CD4-positive, alpha-beta T cell treated with Interleukin-17A for 4 hours (primary cell): ENCODE data around the gene SKI.
"Not testable (repeated sequence)": the region's sequence is repeated elsewhere in the genome, so short reads cannot be mapped to it uniquely, and the experiment has no call there.

Experiments
- DNase-seq: peaks from one replicate; pipeline ENCODE4 v3.0.0-alpha.2; 2020; ENCODE audit warnings: mixed read lengths

The SKI gene

GRCh38 chr1:2279817-2280216 lies 51.7 kb downstream of the SKI start:
- no peak for DNase-seq

- DNase-seq, result no peak
Measured at GRCh38 chr1:2282556-2283270, 54.6 kb downstream of the SKI start.

GRCh38 chr1:2283371-2283990 lies 55.4 kb downstream of the SKI start:
- DNase-seq, result no peak

- DNase-seq, result no peak
Measured at GRCh38 chr1:2283991-2284895, 56.1 kb downstream of the SKI start.

GRCh38 chr1:2284932-2285331 lies 56.8 kb downstream of the SKI start:
- no peak for DNase-seq

GRCh38 chr1:2286923-2287322 lies 58.8 kb downstream of the SKI start:
- no peak for DNase-seq

- DNase-seq, result no peak
Measured at GRCh38 chr1:2287649-2288048, 59.5 kb downstream of the SKI start.

GRCh38 chr1:2288311-2288710 lies 60.2 kb downstream of the SKI start:
- DNase-seq, result no peak

- no peak for DNase-seq
Measured at GRCh38 chr1:2288816-2289536, 60.9 kb downstream of the SKI start.

- no peak for DNase-seq
Measured at GRCh38 chr1:2289607-2290006, 61.5 kb downstream of the SKI start.

- DNase-seq, result peak; percentile 34
Measured at GRCh38 chr1:2290171-2290578, 62.1 kb downstream of the SKI start.

GRCh38 chr1:2290595-2291510 lies 62.7 kb downstream of the SKI start:
- peak; percentile 82 for DNase-seq

- DNase-seq, result no peak
Measured at GRCh38 chr1:2291577-2291976, 63.5 kb downstream of the SKI start.

GRCh38 chr1:2292725-2293450 lies 64.8 kb downstream of the SKI start:
- DNase-seq, result no peak

GRCh38 chr1:2294033-2294724 lies 66.1 kb downstream of the SKI start:
- no peak for DNase-seq

- DNase-seq, result no peak
Measured at GRCh38 chr1:2294725-2295078, 66.6 kb downstream of the SKI start.

- no peak for DNase-seq
Measured at GRCh38 chr1:2295526-2295925, 67.4 kb downstream of the SKI start.

GRCh38 chr1:2296211-2296610 lies 68.1 kb downstream of the SKI start:
- not testable (repeated sequence) for DNase-seq

GRCh38 chr1:2296614-2297013 lies 68.5 kb downstream of the SKI start:
- no peak for DNase-seq

- no peak for DNase-seq
Measured at GRCh38 chr1:2297246-2298011, 69.3 kb downstream of the SKI start.
